Left ventricle myocardium inferior (tissue), 1 donor: Measurements from ENCODE around the gene ZFTA. TPM values are rescaled to one million over a fixed set of nuclear protein-coding genes. Genes with fewer than 3 reads are reported as not detected.

Experiments used
- DNase-seq: peaks from one replicate; pipeline ENCODE4 v3.0.0-alpha.2; 2020
- H3K27ac ChIP-seq: fragments of 200-600 bp; replicated peaks from 2 replicates; pipeline ENCODE4 v1.8.0; 2021
- H3K27me3 ChIP-seq: fragments of 200-600 bp; 2 replicates; pipeline ENCODE4 v1.8.0; 2021; ENCODE audit warnings: low read depth
- H3K36me3 ChIP-seq: fragments of 200-600 bp; 2 replicates; pipeline ENCODE4 v1.8.0; 2021
- H3K4me1 ChIP-seq: fragments of 200-600 bp; 2 replicates; pipeline ENCODE4 v1.8.0; 2021
- H3K4me3 ChIP-seq: fragments of 200-600 bp; 2 replicates; pipeline ENCODE4 v1.8.0; 2021; ENCODE audit warnings: mild to moderate bottlenecking, moderate library complexity
- H3K9me3 ChIP-seq: fragments of 200-600 bp; replicated peaks from 2 replicates; pipeline ENCODE4 v1.8.0; 2021
- intact Hi-C: fragments of 100-400 bp; cut with micrococcal nuclease; formaldehyde crosslinking; loops from one replicate; pipeline ENCODE4 v1.11.0; 2022
- total RNA-seq: library from RNA; stranded (reverse); fragmentation: NEBNext Ultra II Directional; extraction: Animal tissue kit (Norgen Biotek cat#: 25700); gene quantifications from one replicate; pipeline ENCODE4 v1.2.1, GENCODE V29; 2021
- TF ChIP-seq, protein P1 (sequence below): fragments of 200-600 bp; IDR thresholded peaks from 2 replicates; pipeline ENCODE4 v1.8.0; 2021; ENCODE audit warnings: antibody characterized with exemption, mild to moderate bottlenecking, borderline replicate concordance
- donor health status: DM: no; HTN: yes; CAD: no; lungs with severe emphysema.

ZFTA gene
- total RNA-seq, 1 donor from 2014 or later, result 11.5 TPM

DNA sequence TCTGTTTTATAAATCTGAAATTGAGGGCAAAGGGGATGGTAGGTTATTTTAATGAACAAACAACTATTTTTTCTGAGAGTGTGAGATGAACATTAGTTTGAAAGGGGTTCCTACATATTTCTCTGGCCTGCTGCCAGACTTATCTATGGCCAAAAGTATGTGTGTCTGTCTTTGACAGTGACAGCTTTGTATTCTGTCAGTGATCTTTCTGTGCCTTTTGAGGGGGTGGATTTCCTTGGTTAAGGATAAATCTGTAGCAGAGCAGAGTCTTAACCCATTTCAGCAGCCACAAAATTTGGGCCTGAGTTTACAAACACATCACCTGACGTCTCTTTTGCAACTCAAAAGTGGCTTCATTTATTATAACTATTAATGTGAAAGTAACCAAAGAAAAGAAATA is 30.9 kb downstream of the ZFTA start:
- no peaks in the 10 kb centered on the region for H3K4me1 ChIP-seq
- intact Hi-C loops, result loop anchor here (10.0 kb wide), 1 partner anchor 263 kb away; no protein-coding TSS in a partner anchor

DNA sequence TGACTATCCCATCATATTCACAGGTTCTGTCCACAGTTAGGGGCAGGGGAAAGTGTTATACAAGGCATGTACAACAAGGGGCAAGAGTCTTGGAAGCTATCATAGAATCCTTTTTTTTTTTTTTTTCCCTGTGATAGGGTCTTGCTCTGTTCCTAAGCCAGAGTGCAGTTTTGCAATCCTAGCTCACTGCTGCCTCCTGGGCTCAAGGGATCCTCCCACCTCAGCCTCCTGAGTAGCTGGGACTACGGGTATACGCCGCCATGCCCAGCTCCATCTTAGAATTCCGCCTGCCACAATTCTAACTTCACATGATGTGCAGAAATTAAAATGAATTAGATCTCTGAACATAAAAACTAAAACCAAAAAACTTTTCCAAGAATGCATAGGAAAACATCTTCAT is 31.7 kb downstream of the ZFTA start:
- Histone ChIP-seq H3K27me3 (no peaks in the 10 kb centered on the region), H3K27ac (no peak overlapping the region), H3K9me3 (no peaks in the 10 kb centered on the region), H3K4me3 (no peak overlapping the region), H3K4me1 (no peaks in the 10 kb centered on the region), H3K36me3 (no peaks in the 10 kb centered on the region)
- TF ChIP-seq, protein P1, sequence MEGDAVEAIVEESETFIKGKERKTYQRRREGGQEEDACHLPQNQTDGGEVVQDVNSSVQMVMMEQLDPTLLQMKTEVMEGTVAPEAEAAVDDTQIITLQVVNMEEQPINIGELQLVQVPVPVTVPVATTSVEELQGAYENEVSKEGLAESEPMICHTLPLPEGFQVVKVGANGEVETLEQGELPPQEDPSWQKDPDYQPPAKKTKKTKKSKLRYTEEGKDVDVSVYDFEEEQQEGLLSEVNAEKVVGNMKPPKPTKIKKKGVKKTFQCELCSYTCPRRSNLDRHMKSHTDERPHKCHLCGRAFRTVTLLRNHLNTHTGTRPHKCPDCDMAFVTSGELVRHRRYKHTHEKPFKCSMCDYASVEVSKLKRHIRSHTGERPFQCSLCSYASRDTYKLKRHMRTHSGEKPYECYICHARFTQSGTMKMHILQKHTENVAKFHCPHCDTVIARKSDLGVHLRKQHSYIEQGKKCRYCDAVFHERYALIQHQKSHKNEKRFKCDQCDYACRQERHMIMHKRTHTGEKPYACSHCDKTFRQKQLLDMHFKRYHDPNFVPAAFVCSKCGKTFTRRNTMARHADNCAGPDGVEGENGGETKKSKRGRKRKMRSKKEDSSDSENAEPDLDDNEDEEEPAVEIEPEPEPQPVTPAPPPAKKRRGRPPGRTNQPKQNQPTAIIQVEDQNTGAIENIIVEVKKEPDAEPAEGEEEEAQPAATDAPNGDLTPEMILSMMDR, result no peak
- no peak for DNase-seq
- intact Hi-C loops, result loop anchor here (10.0 kb wide), 1 partner anchor 262 kb away; no protein-coding TSS in a partner anchor

More for the DNA sequence above, 30.9 kb downstream of the ZFTA start:
- TF ChIP-seq, protein P1, result no peak
- Histone ChIP-seq H3K27me3 (no peaks in the 10 kb centered on the region), H3K36me3 (no peaks in the 10 kb centered on the region), H3K4me3 (no peak overlapping the region), H3K9me3 (no peaks in the 10 kb centered on the region), H3K27ac (no peak overlapping the region)
- DNase-seq, result no peak

DNA sequence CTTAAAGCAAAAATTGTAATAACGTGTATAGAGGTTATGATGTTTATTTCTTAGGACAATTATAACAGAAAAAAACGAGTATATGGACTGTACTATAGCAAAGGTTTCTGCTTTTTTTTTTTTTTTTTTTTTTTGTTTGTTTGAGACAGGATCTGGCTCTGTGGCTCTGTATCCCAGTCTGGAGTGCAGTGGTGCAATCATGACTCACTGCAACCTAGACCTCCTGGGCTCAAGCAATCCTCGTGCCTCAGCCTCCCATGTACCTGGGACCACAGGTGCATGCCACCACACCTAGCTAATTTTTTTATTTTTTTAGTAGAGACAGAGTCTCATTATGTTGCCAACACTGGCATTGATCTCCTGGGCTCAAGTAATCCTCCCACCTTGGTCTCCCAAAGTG is 39.2 kb downstream of the ZFTA start:
- DNase-seq, result no peak
- Histone ChIP-seq H3K27ac (no peak overlapping the region), H3K36me3 (no peaks in the 10 kb centered on the region), H3K9me3 (no peaks in the 10 kb centered on the region), H3K4me1 (no peaks in the 10 kb centered on the region), H3K27me3 (no peaks in the 10 kb centered on the region), H3K4me3 (no peak overlapping the region)
- intact Hi-C loops, result no loop called here
- TF ChIP-seq, protein P1, result no peak

DNA sequence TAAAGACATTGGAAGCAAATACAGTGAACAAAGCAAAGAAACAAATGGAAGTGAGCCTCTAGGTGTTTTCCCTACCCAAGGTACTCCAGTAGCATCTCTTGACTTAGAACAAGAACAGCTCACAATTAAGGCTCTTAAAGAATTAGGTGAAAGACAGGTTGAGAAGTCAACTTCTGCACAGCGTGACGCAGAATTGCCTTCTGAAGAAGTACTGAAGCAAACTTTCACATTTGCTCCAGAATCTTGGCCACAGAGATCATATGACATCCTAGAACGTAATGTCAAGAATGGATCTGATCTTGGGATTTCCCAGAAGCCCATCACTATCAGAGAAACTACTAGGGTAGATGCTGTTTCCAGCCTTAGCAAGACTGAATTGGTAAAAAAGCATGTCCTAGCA is 48.0 kb downstream of the ZFTA start:
- Histone ChIP-seq H3K4me1 (no peaks in the 10 kb centered on the region), H3K4me3 (no peak overlapping the region), H3K27me3 (no peaks in the 10 kb centered on the region), H3K36me3 (no peaks in the 10 kb centered on the region), H3K27ac (no peak overlapping the region), H3K9me3 (no peaks in the 10 kb centered on the region)
- TF ChIP-seq, protein P1, result no peak
- DNase-seq, result no peak
- intact Hi-C loops, result no loop called here

DNA sequence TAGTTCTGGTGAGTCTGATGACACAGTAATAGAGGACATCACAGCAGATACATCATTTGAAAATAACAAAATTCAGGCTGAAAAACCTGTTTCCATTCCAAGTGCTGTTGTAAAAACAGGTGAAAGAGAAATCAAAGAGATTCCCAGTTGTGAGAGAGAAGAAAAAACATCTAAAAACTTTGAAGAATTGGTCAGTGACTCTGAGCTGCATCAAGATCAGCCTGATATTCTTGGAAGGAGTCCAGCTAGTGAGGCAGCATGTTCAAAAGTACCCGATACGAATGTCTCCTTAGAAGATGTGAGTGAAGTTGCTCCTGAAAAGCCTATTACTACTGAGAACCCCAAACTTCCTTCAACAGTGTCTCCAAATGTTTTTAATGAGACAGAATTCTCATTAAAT is 48.6 kb downstream of the ZFTA start:
- Histone ChIP-seq H3K27ac (no peak overlapping the region), H3K36me3 (no peaks in the 10 kb centered on the region), H3K4me3 (no peak overlapping the region), H3K9me3 (no peaks in the 10 kb centered on the region), H3K27me3 (no peaks in the 10 kb centered on the region), H3K4me1 (no peaks in the 10 kb centered on the region)
- intact Hi-C loops, result loop anchor here (10.0 kb wide), 1 partner anchor 55 kb away; no protein-coding TSS in a partner anchor
- no peak for DNase-seq
- TF ChIP-seq, protein P1, result no peak
